ENCODE data around the gene TCF7L1.

The TCF7L1 gene, protein sequence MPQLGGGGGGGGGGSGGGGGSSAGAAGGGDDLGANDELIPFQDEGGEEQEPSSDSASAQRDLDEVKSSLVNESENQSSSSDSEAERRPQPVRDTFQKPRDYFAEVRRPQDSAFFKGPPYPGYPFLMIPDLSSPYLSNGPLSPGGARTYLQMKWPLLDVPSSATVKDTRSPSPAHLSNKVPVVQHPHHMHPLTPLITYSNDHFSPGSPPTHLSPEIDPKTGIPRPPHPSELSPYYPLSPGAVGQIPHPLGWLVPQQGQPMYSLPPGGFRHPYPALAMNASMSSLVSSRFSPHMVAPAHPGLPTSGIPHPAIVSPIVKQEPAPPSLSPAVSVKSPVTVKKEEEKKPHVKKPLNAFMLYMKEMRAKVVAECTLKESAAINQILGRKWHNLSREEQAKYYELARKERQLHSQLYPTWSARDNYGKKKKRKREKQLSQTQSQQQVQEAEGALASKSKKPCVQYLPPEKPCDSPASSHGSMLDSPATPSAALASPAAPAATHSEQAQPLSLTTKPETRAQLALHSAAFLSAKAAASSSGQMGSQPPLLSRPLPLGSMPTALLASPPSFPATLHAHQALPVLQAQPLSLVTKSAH
- long read RNA-seq: 0 reads

DNA sequence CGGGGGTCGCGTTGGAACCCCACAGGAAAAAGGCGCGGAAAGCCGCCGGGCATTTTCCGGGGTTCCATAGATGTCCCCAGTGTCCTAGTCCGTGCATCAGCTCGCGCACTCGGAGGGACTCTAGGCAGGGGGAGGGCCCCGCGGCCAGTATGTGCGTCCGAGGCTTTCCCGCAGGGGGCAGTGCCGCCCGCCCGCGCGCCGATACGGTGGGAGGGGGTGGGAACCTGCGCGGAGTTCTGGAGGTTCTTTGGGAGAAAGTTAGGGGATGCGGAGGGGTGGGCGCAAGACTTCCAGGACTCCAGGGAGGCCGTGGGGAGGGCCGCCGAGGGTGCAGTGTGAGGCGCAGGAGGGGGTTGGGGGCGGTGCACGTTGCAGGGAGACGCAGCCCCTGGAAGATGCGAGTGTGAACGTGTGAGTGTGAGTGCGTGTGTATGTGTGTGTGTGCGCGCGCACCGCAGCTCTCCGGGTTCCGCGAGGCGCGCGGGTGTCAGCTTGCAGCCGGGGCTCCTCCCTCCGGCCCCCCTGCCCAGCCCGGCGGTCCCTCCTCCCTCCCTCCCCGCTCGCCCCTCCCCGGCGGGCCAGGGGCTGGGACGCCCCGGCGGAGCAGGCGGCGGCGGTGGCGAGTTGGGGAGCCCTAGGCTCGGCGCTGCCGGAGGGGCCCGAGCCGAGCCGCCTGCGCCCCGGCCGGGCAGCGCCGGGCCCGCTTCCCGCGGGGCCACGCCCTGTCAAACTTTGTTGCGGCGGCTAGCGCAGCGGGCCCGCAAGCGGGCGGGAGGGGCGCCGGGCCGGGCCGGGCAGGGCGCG, at the start of gene TCF7L1:
TSS of gene TCF7L1 (plus strand) at position 559 of the 804 bp plus-strand sequence. CDS start 293 bp downstream, outside the sequence.
- Histone ChIP-seq H3K27ac (replicated peaks) (no peak within 1 kb of the TSS), H3K27me3 (ENCODE audit: insufficient read depth, poor library complexity, severe bottlenecking) (peaks cover 39% of the 10 kb centered on the region), H3K4me3 (replicated peaks; ENCODE audit: insufficient read depth, low read length) (peak within 1 kb of the TSS; percentile 46)
- TF ChIP-seq POLR2AphosphoS5 (IDR thresholded peaks at IDR 0.05; ENCODE audit: low read depth): no peak
- TF ChIP-seq, protein P1, sequence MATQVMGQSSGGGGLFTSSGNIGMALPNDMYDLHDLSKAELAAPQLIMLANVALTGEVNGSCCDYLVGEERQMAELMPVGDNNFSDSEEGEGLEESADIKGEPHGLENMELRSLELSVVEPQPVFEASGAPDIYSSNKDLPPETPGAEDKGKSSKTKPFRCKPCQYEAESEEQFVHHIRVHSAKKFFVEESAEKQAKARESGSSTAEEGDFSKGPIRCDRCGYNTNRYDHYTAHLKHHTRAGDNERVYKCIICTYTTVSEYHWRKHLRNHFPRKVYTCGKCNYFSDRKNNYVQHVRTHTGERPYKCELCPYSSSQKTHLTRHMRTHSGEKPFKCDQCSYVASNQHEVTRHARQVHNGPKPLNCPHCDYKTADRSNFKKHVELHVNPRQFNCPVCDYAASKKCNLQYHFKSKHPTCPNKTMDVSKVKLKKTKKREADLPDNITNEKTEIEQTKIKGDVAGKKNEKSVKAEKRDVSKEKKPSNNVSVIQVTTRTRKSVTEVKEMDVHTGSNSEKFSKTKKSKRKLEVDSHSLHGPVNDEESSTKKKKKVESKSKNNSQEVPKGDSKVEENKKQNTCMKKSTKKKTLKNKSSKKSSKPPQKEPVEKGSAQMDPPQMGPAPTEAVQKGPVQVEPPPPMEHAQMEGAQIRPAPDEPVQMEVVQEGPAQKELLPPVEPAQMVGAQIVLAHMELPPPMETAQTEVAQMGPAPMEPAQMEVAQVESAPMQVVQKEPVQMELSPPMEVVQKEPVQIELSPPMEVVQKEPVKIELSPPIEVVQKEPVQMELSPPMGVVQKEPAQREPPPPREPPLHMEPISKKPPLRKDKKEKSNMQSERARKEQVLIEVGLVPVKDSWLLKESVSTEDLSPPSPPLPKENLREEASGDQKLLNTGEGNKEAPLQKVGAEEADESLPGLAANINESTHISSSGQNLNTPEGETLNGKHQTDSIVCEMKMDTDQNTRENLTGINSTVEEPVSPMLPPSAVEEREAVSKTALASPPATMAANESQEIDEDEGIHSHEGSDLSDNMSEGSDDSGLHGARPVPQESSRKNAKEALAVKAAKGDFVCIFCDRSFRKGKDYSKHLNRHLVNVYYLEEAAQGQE (IDR thresholded peaks at IDR 0.05; ENCODE audit: insufficient replicate concordance, low read depth): no peak
- peak; percentile 21 to 28 for DNase-seq (ENCODE audit: low read depth in 1 of 2, low spot score in 1 of 2)

DNA sequence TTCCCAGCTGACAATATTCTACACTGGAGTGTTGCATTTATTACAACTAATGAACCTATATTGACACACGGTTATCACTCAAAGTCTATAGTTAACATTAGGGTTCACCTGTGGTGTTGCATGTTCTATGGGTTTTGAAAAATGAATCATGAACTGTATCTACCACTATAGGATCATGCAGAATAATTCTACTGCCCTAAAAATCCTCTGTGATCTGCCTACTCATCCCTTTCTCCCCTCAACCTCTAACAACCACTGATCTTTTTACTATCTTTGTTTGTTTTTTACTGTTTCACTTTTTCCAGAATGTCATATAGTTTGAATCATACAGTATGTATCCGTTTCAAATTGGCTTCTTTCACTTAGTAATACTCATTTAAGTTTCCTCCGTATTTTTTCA, 47.6 kb upstream of the TCF7L1 start:
- Histone ChIP-seq H3K27me3 (ENCODE audit: insufficient read depth, poor library complexity, severe bottlenecking) (peaks cover 6% of the 10 kb centered on the region), H3K27ac (replicated peaks) (no peak overlapping the region), H3K4me3 (replicated peaks; ENCODE audit: insufficient read depth, low read length) (no peak overlapping the region)
- no peak for TF ChIP-seq SPI1 (IDR thresholded peaks at IDR 0.05; ENCODE audit: borderline replicate concordance, low read depth)
- TF ChIP-seq, protein P1 (IDR thresholded peaks at IDR 0.05; ENCODE audit: insufficient replicate concordance, low read depth): no peak
- no peak for TF ChIP-seq GABPA (IDR thresholded peaks at IDR 0.05; ENCODE audit: low read depth)
- TF ChIP-seq, protein P2, sequence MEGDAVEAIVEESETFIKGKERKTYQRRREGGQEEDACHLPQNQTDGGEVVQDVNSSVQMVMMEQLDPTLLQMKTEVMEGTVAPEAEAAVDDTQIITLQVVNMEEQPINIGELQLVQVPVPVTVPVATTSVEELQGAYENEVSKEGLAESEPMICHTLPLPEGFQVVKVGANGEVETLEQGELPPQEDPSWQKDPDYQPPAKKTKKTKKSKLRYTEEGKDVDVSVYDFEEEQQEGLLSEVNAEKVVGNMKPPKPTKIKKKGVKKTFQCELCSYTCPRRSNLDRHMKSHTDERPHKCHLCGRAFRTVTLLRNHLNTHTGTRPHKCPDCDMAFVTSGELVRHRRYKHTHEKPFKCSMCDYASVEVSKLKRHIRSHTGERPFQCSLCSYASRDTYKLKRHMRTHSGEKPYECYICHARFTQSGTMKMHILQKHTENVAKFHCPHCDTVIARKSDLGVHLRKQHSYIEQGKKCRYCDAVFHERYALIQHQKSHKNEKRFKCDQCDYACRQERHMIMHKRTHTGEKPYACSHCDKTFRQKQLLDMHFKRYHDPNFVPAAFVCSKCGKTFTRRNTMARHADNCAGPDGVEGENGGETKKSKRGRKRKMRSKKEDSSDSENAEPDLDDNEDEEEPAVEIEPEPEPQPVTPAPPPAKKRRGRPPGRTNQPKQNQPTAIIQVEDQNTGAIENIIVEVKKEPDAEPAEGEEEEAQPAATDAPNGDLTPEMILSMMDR (IDR thresholded peaks at IDR 0.05; ENCODE audit: insufficient read depth, low read length): no peak
- no peak for TF ChIP-seq POLR2AphosphoS5 (IDR thresholded peaks at IDR 0.05; ENCODE audit: low read depth)
- DNase-seq (ENCODE audit: low read depth in 1 of 2, low spot score in 1 of 2): no peak

DNA sequence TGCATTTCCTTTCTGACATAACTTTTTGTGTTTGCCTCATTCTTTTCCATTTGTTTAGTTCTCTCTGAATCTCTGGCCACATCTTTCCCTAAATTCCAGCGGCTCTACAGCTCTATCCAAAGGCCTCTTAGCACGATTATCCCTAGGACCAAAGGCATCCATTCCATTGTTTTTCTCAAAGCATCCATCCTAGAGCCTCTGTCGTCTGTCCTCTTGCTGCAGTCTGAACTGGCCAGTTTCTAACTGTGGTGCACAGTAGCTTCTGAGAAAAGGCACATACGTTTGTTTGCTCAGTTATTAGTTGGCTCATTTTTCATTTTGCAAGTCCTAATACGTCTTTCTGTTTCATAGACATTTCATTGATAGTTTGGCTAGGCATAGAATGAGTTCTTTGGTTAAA, 45.7 kb upstream of the TCF7L1 start:
- no peak for DNase-seq (ENCODE audit: low read depth in 1 of 2, low spot score in 1 of 2)
- Histone ChIP-seq H3K27ac (replicated peaks) (no peak overlapping the region), H3K4me3 (replicated peaks; ENCODE audit: insufficient read depth, low read length) (no peak overlapping the region), H3K27me3 (ENCODE audit: insufficient read depth, poor library complexity, severe bottlenecking) (peaks cover 6% of the 10 kb centered on the region)
- no peak for TF ChIP-seq SPI1 (IDR thresholded peaks at IDR 0.05; ENCODE audit: borderline replicate concordance, low read depth)
- TF ChIP-seq GABPA (IDR thresholded peaks at IDR 0.05; ENCODE audit: low read depth): no peak
- TF ChIP-seq POLR2AphosphoS5 (IDR thresholded peaks at IDR 0.05; ENCODE audit: low read depth): no peak
- TF ChIP-seq, protein P2 (IDR thresholded peaks at IDR 0.05; ENCODE audit: insufficient read depth, low read length): no peak
- TF ChIP-seq, protein P1 (IDR thresholded peaks at IDR 0.05; ENCODE audit: insufficient replicate concordance, low read depth): no peak

Data from HL-60 (cell line).